ENCODE data around the gene BRAF. TPM values are rescaled to one million over a fixed set of nuclear protein-coding genes. Genes with fewer than 3 reads are reported as not detected.
"Not testable (repeated sequence)": the region's sequence is repeated elsewhere in the genome, so short reads cannot be mapped to it uniquely, and the experiment has no call there.

The BRAF gene
- polyA plus RNA-seq, 3 donors: 4.2 to 7.4 (median 7.3) TPM

GRCh38 chr7:140696680-140697446 lies 227.9 kb downstream of the BRAF start, which contains the start of gene NDUFB2:
Gene NDUFB2, plus strand, starts transcription at chr7:140696708. Its CDS starts 37 bp downstream, at chr7:140696745.
- H3K27ac ChIP-seq (ENCODE audit: low read depth, low read length): peak within 1 kb of the TSS; percentile 36
- WGBS, 3 donors: 0 to 1% (median 0%) methylated on average over 55 to 82 of the region's 82 CpGs

GRCh38 chr7:140696024-140696679 lies 228.6 kb downstream of the BRAF start:
- 17 to 28% (median 22%) methylated on average over 23 of the region's 23 CpGs for WGBS, 3 donors
- peak overlapping the region; percentile 36 for H3K27ac ChIP-seq (ENCODE audit: low read depth, low read length)

GRCh38 chr7:140695381-140695780 lies 229.3 kb downstream of the BRAF start:
- H3K27ac ChIP-seq (ENCODE audit: low read depth, low read length): no peak overlapping the region
- 92 to 94% (median 92%) methylated on average over 11 of the region's 11 CpGs for WGBS, 3 donors

GRCh38 chr7:140694592-140694991 lies 230.1 kb downstream of the BRAF start:
- WGBS, 3 donors: 86 to 89% (median 89%) methylated on average over 6 of the region's 6 CpGs
- no peak overlapping the region for H3K27ac ChIP-seq (ENCODE audit: low read depth, low read length)

GRCh38 chr7:140693849-140694248 lies 230.9 kb downstream of the BRAF start:
- 93 to 97% (median 94%) methylated on average over 10 of the region's 10 CpGs for WGBS, 3 donors
- not testable (repeated sequence) for H3K27ac ChIP-seq (ENCODE audit: low read depth, low read length)

DNA sequence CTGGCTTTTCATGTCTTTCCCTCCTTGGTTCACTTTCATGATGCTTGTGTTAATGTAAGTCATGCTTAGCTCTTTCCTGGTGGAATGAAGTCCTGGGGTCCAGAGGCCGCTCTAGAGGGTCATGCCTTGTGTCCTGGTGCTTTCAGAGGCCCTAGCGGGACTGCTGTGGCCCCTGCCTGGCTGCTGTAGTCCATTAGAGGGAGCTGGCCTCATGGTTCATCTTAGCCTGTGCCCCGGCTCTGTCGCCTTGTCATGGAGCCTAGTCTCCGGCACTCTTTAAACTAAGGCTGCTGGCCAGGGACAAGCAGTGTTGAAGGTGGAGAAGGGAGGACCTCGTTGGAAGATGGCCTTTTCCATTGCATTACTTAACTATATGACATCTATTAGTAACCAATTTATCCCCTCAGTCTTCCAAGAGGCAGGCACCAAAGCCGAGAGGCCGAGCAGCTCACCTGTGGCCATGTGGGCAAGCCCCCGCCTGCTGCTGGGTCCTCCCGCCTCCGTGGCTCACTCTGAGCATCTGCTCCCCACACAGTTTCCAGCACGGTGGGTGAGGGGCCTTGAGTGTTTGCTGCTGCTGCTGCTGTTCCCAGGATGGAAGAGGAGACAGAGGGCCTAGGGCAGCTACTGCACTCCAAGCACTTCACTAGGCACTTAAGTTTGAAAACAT lies 233.2 kb downstream of the BRAF start:
- WGBS, 3 donors: 88 to 94% (median 92%) methylated on average over 12 of the region's 12 CpGs
- no peak overlapping the region for H3K27ac ChIP-seq (ENCODE audit: low read depth, low read length)

- no peak overlapping the region for H3K27ac ChIP-seq (ENCODE audit: low read depth, low read length)
- WGBS, 3 donors: 93 to 96% (median 94%) methylated on average over 16 of the region's 16 CpGs
These were observed 235.3 kb downstream of the BRAF start for GRCh38 chr7:140689199-140690152.

DNA sequence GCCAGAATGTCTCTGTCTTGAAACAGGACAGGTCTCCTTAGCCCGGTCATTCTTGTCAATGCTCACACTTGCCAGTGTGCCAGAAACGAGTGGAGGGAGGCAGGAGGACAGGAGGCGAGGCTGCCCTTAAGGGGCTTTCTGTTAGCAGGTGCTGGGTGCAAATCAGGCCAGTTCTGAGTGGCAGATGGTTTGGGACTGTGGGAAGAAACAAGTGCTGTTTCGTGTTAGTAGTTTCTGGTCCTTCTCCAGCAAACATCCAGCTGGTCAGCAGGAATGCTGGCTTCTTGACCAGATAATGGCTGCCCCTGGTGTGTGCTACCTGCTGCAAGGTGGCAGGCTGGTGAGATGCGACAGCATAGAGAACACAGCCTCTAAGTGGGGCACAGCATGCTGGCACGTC lies 236.4 kb downstream of the BRAF start:
- WGBS, 3 donors: 92 to 94% (median 94%) methylated on average over 6 of the region's 6 CpGs
- H3K27ac ChIP-seq (ENCODE audit: low read depth, low read length): no peak overlapping the region

- no peak overlapping the region for H3K27ac ChIP-seq (ENCODE audit: low read depth, low read length)
- WGBS, 3 donors: 97 to 100% (median 99%) methylated on average over 11 of the region's 11 CpGs
These were observed 237.8 kb downstream of the BRAF start for GRCh38 chr7:140686921-140687320.

DNA sequence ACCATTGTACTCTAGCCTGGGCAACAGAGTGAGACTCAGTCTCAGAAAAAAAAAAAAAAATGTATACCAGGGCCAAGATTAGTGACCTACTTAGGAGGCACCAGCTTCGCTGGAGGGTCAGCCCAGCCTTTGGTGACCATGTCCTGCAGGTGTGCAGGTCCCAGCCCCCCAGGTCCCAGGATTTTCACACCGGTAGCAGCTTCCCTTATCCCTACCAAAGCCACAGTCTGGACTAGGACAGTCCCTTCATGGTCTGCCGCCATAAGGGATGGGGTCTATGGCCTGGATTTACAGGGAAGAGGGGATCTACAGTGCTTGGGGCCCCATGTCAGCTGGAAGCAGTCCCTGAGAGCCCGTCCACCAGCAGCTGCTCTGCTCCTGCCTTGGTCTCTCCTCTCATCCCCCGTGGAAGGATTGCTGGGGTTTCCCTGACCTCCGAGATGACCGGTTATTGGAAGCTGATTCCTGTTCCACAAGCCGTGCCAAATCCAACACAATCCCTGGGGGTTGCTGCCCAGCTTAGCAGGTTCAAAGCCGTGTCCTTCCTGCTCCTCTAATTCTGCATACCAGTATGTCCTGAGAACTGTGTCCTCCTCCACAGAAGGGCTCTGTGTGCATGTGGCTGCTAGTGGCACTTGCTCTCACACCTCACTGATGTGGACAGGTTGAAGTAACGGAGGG lies 239.2 kb downstream of the BRAF start:
- WGBS, 3 donors: 68 to 83% (median 77%) methylated on average over 10 of the region's 10 CpGs
- no peak overlapping the region for H3K27ac ChIP-seq (ENCODE audit: low read depth, low read length)

- WGBS, 3 donors: 91 to 93% (median 91%) methylated on average over 20 of the region's 20 CpGs
- no peak overlapping the region for H3K27ac ChIP-seq (ENCODE audit: low read depth, low read length)
These were observed 240.4 kb downstream of the BRAF start for GRCh38 chr7:140684066-140684950.

- H3K27ac ChIP-seq (ENCODE audit: low read depth, low read length): no peak overlapping the region
- WGBS, 3 donors: 82 to 92% (median 89%) methylated on average over 3 of the region's 3 CpGs
These were observed 241.1 kb downstream of the BRAF start for GRCh38 chr7:140683657-140684056.

GRCh38 chr7:140681766-140682165 lies 243.0 kb downstream of the BRAF start:
- 92 to 99% (median 97%) methylated on average over 3 of the region's 3 CpGs for whole genome bisulfite sequencing, 3 donors

GRCh38 chr7:140680886-140681285 lies 243.8 kb downstream of the BRAF start:
- WGBS, 3 donors: 91 to 92% (median 91%) methylated on average over 7 of the region's 7 CpGs
- no peak overlapping the region for H3K27ac ChIP-seq (ENCODE audit: low read depth, low read length)

More at GRCh38 chr7:140681766-140682165, 243.0 kb downstream of the BRAF start:
- no peak overlapping the region for H3K27ac ChIP-seq (ENCODE audit: low read depth, low read length)

- 93 to 96% (median 95%) methylated on average over 9 of the region's 9 CpGs for WGBS, 3 donors
- no peak overlapping the region for H3K27ac ChIP-seq (ENCODE audit: low read depth, low read length)
These were observed 245.5 kb downstream of the BRAF start for GRCh38 chr7:140679186-140679585.

DNA sequence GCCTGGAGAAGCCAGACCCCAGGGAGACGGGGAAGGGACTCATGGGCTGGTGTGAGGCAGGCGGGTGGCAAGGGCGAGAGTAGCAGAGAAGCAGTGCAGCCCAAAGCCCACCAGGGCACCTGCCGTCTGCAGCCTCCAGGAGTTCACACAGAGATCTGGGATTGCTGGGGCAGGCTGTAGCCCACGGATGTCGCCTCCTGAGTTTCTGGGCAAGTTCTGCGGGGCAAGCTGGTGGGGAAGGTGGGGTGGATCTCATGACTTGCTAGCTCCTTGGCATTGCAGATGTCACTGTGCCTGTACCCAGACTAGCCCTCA lies 246.0 kb downstream of the BRAF start:
- no peak overlapping the region for H3K27ac ChIP-seq (ENCODE audit: low read depth, low read length)
- 95 to 96% (median 96%) methylated on average over 7 of the region's 7 CpGs for WGBS, 3 donors
